COLO668 (cell line): Measurements from ENCODE around the gene ARL15.

Experiments
- DNase-seq: peaks from one replicate; lab custom pipeline; 2025; ENCODE audit not compliant: unreplicated experiment; lab: John Stamatoyannopoulos, UW

ARL15 gene

DNA sequence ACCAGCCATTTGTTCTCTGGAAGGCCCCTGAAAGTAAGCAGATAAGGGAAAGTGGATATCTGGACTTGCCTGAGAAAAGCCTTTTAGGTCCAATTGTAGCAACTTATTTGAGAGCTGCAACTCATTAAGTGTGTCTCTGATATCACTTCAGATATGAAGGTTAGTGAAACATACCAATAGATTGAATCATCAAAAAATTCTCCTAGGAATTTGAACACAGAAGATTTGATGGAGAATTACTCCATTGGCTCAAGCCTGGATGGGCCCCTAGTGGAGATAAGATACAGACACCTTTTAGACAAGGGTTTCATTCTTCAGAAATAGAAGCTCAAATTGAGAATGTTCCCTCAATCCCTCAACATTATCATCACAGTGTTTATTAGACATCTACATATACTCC lies 393.3 kb downstream of the ARL15 start:
- no peak for DNase-seq

DNA sequence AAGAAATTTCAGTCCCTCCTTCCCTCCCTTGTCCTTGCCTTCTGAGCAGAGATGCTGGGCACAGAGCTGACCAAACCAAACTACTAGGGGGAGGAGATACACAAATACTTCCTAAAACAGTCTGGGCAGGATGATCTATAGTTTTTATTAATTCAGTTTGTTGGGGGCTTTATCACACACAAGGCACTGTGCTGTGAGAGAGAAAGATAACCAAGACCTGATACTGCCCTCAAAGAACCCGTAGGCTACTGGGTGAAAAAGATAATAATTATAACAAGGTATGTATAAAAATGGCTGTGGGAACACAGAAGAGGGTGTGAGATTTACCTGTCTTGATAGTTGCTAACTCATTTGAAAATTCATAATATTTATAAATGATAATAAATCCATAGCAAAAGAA lies 395.3 kb downstream of the ARL15 start:
- DNase-seq = no peak

DNA sequence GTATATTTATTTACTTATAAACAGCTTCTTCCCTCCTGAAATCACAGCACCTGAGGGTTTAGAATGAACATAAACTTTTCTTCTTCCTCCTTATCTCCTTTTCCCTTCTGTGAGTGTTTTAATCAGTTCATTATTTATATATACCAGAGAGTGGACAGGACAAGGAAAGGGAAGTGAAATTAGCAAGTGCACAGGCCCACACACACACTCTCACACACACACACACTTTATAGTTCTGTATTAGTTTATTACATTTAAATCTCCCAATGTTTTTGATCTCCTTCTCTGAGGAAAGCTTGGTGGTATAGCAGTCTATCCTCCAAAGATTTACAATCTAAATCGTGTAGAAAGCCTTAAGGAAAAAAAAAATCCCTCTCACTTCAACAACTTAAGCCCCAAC lies 396.4 kb downstream of the ARL15 start:
- no peak for DNase-seq

DNA sequence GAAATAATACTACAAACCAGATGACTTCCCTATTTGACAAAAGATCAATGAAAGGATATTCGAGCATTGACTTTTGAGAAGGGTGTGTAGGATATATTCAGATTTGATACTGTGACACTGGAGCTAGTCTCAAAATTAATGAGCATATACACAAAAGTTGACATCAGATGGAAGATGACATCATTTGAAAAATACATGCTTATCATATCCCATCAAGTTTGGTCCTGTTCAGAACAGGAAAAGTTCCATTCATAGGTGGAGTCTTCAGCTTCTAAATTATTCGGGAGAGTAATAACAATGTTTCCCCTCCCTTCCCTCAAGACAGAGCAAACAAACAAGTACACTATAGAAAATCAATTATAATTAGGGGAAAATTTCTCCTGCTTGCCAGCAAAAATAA lies 401.6 kb downstream of the ARL15 start:
- no peak for DNase-seq

- no peak for DNase-seq
Observed at GRCh38 chr5:53907827-53908226, 402.5 kb downstream of the ARL15 start.

GRCh38 chr5:53906736-53907135 lies 403.6 kb downstream of the ARL15 start:
- DNase-seq = no peak

DNA sequence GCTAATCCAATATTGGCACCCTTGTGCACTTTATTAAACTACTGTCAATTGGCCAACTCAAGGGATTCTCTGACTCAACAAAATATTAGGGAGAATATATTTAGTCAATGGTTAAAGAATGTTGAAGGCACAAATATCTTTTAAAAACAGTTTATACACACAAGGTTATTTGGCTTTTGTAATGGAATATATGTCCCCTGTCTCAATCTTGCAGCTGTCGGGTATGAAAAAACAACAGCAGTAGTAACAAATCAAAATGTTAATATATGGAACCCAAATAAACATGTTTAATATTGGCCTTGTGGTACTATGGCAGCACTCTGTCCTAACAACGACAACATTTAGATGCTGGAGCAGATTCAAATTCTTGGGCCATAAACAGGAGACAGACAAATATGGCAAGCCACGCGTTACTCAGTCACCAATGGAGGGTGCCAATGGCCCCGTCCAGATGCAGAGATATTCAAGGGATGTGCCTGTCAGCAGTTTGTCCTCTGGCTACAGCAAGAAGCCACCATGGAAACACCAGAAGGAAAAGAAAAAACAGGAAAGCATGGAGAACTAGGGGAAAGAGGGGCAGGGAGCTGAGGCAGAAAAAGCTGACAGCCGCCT lies 408.0 kb downstream of the ARL15 start:
- no peak for DNase-seq

GRCh38 chr5:53900677-53901076 lies 409.7 kb downstream of the ARL15 start:
- DNase-seq = peak; percentile 2

DNA sequence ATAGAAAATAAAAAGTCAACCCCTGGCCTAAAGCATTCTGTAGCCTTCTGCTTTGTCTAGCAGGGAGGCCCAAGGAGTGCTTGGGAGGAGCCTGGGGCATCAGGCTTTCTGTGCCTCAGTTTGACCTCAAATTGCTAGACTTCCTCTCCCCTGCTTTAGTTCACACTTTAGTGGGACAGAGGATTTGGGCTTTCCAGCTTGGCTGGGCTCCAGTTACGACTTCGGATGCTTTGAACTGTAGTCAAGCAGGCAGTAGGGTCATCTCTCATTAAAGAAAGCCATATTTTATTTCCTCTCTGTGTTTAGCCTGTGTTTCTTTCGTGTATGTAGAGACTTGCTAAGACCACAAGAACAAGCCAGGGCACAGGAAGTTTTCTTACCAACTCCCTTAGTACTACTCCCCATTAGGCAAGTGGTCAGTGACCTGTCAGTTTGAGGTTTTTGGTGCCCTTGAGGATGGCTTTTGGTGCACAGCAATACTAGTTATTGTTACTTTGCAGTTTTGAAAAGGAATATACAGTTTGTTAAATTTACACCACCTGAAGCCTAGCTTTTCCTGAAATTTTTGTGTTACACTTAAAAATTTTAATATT lies 415.2 kb downstream of the ARL15 start:
- DNase-seq = no peak

DNA sequence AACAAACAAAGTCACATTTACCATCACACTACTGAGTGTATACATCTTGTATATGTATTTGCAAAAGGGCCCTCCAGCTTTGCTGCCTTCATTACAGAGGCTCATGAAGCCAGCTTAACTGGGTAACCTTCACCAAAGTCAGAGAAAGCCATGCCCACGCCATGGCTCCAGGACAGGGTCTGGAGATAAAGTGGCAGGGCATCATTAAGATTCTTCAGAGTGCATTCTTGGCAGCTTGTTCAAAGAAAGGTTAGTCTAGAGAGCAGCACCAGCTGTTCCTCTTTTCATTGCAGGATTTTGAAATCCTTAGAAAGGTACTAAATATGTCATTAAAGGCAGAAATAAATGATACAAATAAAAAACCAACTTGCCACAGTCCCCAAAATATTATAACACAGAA lies 416.7 kb downstream of the ARL15 start:
- DNase-seq = no peak

DNA sequence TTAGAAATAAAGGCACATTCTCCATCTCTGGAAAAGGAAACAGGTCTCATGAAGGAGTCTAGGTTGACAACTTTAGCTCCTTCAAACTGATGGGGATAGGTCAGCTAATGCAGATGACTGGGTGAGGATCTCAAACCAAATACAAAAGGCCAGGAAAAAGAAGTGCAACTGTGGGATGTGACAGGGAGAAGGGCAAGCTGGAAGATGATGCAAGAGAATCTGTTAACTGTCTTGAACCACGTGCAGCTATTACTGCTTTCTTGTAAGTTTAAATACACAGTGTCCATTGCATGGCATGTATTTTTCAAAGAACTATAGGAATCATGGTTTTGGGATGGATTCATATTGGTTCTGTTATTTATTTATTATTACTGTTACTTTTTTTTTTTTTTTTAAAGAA lies 418.1 kb downstream of the ARL15 start:
- no peak for DNase-seq

GRCh38 chr5:53891159-53891558 lies 419.2 kb downstream of the ARL15 start:
- no peak for DNase-seq

GRCh38 chr5:53890490-53890889 lies 419.9 kb downstream of the ARL15 start:
- no peak for DNase-seq

DNA sequence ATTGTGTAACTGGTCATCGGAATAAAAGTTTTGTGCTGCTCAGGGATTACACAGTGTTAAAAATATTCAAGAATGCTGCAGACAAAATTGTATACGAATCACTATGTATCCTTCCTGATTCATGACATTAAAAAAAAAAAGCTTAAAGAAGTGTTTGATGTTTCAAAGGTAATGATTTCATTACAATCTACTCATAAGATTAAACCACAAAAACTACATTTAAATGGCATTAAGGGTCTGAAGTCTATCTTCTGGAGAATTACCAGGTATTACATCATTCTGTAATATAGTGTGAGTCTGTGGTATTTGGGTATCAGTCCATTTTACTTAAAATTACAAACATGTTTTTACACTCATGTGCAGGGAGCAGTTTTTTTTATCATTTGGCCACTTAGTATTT lies 425.5 kb downstream of the ARL15 start:
- no peak for DNase-seq

DNA sequence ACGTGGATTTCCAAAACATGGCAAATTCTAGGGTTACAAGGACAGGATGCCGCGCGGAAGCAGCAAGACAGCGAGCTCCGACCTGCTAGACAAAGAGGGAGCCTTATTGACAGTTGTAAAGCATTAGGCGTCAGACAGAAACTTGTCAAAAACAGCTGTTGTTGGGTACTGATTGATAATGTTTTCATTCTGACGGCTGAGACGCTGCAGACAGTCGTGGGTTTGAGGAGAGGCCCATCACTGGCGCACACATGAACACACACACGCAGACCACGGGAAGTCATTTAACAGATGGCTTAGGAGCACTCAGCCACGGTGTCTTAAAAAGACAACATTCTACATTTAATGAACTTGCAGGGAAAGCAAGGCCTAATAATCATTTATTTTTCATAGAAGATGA lies 426.0 kb downstream of the ARL15 start:
- DNase-seq = no peak

DNA sequence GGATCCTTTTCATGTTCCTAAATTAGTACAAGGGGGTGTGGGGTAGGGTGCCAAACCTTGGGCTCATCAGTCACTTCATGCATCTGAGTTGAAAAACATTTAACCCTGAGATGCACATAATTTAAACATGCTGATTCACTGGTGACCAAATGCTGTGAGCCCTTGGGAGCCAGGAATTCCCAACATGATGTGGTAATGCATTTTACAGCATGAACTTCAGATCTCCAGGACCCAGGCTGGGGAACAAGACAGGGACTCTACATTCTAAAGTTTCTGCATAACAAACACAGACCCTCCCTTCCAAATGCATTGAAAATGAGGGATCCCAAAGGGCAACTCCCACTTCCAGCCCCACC lies 427.7 kb downstream of the ARL15 start:
- no peak for DNase-seq

GRCh38 chr5:53882006-53882675 lies 428.2 kb downstream of the ARL15 start:
- DNase-seq = no peak

DNA sequence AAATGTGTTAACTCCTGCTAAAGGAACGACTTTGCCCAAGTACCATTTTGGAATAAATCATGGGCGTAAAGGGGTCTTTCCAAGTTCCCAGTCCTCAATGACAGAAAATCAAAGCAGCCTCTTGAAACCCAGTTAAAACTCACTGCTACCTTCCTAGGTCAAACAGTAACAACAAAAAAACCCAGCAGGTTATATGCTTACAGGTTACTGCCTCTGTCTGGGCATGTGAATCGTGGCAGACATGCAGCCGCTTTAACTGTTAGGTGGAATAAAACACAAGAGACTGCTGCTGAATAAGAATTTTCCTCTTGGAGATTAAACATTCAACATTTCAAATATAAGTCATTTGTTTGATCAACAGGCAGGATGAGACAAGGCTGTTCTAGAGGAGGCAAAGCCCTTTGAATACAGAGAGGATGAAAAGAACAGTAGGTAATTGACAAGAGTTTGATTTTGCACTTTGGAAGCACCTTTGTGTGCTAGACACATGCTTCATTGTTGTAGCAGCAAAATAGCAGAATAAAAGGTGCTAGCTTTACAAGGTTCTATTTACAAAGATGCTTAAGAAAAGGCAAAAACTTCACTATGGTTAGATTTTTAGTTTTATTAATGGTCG lies 430.6 kb downstream of the ARL15 start:
- DNase-seq = no peak

DNA sequence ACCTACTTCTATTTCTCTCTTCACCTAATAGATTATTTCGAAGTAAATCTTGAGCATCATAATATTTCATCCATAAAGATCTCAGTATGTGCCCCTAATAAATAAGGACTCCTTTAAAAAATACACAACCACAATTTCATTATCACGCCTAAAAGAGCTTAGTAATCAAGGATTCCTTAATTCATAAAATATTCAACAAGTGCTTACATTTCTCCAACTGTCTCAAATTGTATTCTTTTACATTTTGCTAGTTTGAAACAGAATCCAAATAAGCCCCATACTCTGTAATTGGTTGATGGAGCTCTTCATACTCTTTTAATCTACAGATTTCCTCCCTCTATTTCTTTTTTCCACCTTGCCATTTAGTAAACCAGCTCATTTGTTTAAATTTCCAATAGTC lies 432.4 kb downstream of the ARL15 start:
- DNase-seq = no peak

DNA sequence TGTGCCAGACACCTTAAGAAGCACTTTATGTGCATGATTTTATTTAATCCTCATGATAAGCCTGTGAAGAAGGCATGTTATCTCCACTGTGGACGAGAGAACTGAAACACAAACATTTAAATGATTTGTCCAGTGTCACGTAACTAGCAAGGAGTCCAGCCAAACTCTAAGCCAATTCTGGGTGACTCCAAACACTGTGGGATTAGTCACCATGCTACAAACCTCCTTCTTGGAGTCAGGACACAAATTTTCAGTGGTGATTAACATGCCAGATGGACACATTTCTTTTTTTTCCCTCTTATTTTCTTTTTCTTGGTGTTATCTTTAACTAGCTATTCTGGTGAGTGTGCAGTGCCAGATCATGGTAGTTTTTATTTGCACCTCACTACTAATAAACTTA lies 433.1 kb downstream of the ARL15 start:
- DNase-seq = no peak

DNA sequence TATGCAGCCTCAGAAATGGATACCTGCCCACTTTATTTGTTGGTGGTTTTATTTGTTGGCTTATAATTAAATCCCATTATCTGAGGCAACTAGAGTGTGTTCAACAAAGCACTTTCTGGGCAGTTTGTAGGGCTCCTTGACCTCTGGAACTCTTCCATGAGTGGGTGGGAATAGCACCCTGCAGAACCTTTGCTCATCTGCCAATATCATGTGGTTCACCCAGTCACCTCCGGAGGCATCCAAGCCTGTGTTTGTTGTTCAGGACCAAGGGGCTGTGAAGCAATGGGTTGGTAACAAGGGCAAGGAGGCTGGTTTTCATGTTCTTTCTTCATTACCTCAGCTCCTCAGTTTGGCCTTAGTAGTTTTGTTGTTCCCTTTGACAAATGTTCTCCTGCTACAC lies 436.0 kb downstream of the ARL15 start:
- no peak for DNase-seq

DNA sequence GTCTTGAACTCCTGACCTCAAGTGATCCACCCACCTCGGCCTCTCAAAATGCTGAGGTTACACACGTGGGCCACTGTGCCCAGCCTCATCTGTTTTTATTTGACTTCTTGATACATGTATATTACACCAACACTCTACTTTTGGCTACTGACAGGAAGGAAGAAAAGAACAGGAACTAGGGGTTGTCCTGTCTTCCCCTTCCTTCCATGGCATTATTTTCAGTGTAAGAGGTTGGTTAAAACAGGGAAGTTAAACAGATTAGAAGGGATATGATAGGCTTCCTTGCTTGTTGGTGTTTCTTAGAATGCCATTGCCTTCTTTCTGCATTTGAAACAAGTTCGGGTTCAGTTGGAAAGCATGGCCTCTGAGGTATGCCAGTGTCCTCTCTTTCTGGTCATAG lies 437.1 kb downstream of the ARL15 start:
- no peak for DNase-seq
